Mesothelial cell of epicardium (in vitro differentiated cells): ENCODE results near the gene PDZD11. TPM values are rescaled to one million over a fixed set of nuclear protein-coding genes. Genes with fewer than 3 reads are reported as not detected.
"Not testable (repeated sequence)": the region's sequence is repeated elsewhere in the genome, so short reads cannot be mapped to it uniquely, and the experiment has no call there.

Experiments used
- DNase-seq, 2 experiments: peaks; one replicate each; pipeline ENCODE4 v3.0.0; 2021; ENCODE audit warnings: low spot score in 2 of 2; ENCODE audit not compliant: unreplicated experiment in 2 of 2
- H3K27ac Mint-ChIP-seq: 2 replicates; pipeline ENCODE4 v1.8.0; 2021; ENCODE audit warnings: mixed read lengths
- H3K27me3 Mint-ChIP-seq: 2 replicates; pipeline ENCODE4 v1.8.0; 2021; ENCODE audit warnings: low read depth, mixed read lengths
- H3K36me3 Mint-ChIP-seq: 2 replicates; pipeline ENCODE4 v1.8.0; 2021; ENCODE audit warnings: mixed read lengths
- H3K4me1 Mint-ChIP-seq: 2 replicates; pipeline ENCODE4 v1.8.0; 2021; ENCODE audit warnings: mixed read lengths
- H3K4me3 Mint-ChIP-seq: 2 replicates; pipeline ENCODE4 v1.8.0; 2021; ENCODE audit warnings: mild to moderate bottlenecking, moderate library complexity, mixed read lengths
- H3K9me3 Mint-ChIP-seq: 2 replicates; pipeline ENCODE4 v1.8.0; 2021; ENCODE audit warnings: mixed read lengths
- total RNA-seq: library from RNA; stranded (reverse); gene quantifications from 3 replicates; pipeline ENCODE4 v1.2.1, GENCODE V29; 2021
- TF ChIP-seq, protein P1 (sequence below): fragments of 200-600 bp; sonication (generic); IDR thresholded peaks from one replicate; pipeline ENCODE4 v1.5.0; 2021; ENCODE audit warnings: antibody characterized with exemption; ENCODE audit not compliant: unreplicated experiment

PDZD11 gene
- total RNA-seq, 1 donor from 2014 or later, result 32.1 TPM

- TF ChIP-seq, protein P1, sequence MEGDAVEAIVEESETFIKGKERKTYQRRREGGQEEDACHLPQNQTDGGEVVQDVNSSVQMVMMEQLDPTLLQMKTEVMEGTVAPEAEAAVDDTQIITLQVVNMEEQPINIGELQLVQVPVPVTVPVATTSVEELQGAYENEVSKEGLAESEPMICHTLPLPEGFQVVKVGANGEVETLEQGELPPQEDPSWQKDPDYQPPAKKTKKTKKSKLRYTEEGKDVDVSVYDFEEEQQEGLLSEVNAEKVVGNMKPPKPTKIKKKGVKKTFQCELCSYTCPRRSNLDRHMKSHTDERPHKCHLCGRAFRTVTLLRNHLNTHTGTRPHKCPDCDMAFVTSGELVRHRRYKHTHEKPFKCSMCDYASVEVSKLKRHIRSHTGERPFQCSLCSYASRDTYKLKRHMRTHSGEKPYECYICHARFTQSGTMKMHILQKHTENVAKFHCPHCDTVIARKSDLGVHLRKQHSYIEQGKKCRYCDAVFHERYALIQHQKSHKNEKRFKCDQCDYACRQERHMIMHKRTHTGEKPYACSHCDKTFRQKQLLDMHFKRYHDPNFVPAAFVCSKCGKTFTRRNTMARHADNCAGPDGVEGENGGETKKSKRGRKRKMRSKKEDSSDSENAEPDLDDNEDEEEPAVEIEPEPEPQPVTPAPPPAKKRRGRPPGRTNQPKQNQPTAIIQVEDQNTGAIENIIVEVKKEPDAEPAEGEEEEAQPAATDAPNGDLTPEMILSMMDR, result no peak
- Mint-ChIP-seq H3K4me1 (peaks cover 17% of the 10 kb centered on the region), H3K36me3 (no peaks in the 10 kb centered on the region), H3K27me3 (no peaks in the 10 kb centered on the region), H3K4me3 (no peak overlapping the region), H3K9me3 (peaks cover 11% of the 10 kb centered on the region), H3K27ac (no peak overlapping the region)
- DNase-seq, result no peak
These were observed 34.6 kb upstream of the PDZD11 start for GRCh38 chrX:70324326-70324725.

GRCh38 chrX:70323628-70324027, 33.9 kb upstream of the PDZD11 start:
- peaks cover 17% of the 10 kb centered on the region for H3K4me1 Mint-ChIP-seq
- not testable (repeated sequence) for H3K4me3 Mint-ChIP-seq, H3K27ac Mint-ChIP-seq, DNase-seq, H3K27me3 Mint-ChIP-seq, H3K36me3 Mint-ChIP-seq
- H3K9me3 Mint-ChIP-seq, result peaks cover 11% of the 10 kb centered on the region

- no peak overlapping the region for H3K27ac Mint-ChIP-seq
- H3K36me3 Mint-ChIP-seq, result no peaks in the 10 kb centered on the region
- no peak overlapping the region for H3K4me3 Mint-ChIP-seq
- no peak for DNase-seq
- no peaks in the 10 kb centered on the region for H3K27me3 Mint-ChIP-seq
- TF ChIP-seq, protein P1, result no peak
- H3K4me1 Mint-ChIP-seq, result peaks cover 17% of the 10 kb centered on the region
- peaks cover 10% of the 10 kb centered on the region for H3K9me3 Mint-ChIP-seq
These were observed 33.1 kb upstream of the PDZD11 start for GRCh38 chrX:70322784-70323183.

DNA sequence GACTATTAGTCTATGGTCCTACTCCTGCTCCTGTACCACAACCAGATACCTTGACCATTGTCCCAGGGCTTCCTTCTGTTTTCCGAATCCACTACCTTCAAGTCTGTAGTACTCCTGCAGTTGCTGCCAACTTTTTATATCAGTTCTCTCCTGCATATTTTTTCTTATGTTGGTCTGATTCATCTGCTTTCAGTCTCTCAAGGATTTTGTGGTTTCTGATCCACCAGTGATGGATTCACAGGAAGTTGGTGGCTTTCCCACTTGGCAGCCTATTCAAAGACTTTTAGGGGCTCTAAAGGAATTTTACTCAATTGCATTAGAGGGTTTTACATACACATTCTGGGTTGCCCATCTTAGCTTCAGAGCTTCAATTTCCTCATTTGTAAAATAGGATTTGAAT, 23.8 kb upstream of the PDZD11 start:
- peaks cover 37% of the 10 kb centered on the region for H3K9me3 Mint-ChIP-seq

DNA sequence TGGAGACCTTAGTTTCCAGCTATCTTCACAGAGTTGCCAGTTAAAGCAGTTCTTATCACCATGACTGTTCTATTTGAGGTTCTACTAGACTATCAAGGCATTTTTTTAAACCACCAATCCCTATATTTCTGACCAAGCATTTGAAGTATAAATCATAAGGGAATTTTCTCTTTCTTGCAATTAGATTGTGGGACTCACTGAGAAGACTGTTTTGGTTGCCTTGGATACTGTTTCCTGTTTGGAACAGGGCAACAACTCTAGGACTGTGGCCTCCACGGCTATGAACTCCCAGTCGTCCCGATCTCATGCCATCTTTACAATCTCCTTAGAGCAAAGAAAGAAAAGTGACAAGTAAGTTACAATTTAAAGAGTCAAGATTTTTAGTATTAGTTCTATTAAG, 12.0 kb upstream of the PDZD11 start:
- no peak overlapping the region for H3K27ac Mint-ChIP-seq
- H3K36me3 Mint-ChIP-seq, result peaks cover 9% of the 10 kb centered on the region
- TF ChIP-seq, protein P1, result no peak

More for the DNA sequence above, 23.8 kb upstream of the PDZD11 start:
- H3K4me3 Mint-ChIP-seq, result no peak overlapping the region
- no peak for DNase-seq
- H3K27me3 Mint-ChIP-seq, result no peaks in the 10 kb centered on the region
- H3K4me1 Mint-ChIP-seq, result no peaks in the 10 kb centered on the region
- TF ChIP-seq, protein P1, result no peak
- no peak overlapping the region for H3K27ac Mint-ChIP-seq
- peaks cover 13% of the 10 kb centered on the region for H3K36me3 Mint-ChIP-seq

DNA sequence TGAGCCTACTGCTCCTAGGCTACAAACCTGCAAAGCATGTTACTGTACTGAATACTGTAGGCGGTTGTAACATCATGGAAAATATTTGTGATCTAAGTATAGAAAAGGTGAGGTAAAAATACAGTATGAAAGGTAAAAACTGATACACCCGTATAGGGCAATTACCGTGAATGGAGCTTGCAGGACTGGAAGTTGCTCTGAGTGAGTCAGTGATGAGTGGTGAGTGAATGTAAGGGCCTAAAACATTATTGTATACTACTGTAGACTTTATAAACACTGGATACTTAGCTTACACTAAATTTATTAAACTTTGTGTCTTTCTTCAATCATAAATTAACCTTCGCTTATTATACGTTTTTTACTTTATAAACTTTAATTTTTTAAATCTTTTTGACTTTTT, 3.9 kb upstream of the PDZD11 start:
- no peaks in the 10 kb centered on the region for H3K36me3 Mint-ChIP-seq

More for the DNA sequence above, 12.0 kb upstream of the PDZD11 start:
- no peak for DNase-seq
- Mint-ChIP-seq H3K4me3 (no peak overlapping the region), H3K9me3 (peaks cover 19% of the 10 kb centered on the region), H3K27me3 (no peaks in the 10 kb centered on the region), H3K4me1 (no peaks in the 10 kb centered on the region)

More for the DNA sequence above, 3.9 kb upstream of the PDZD11 start:
- Mint-ChIP-seq H3K9me3 (no peaks in the 10 kb centered on the region), H3K4me1 (peaks cover 22% of the 10 kb centered on the region), H3K4me3 (no peak overlapping the region), H3K27ac (no peak overlapping the region), H3K27me3 (no peaks in the 10 kb centered on the region)
- DNase-seq, result no peak
- TF ChIP-seq, protein P1, result no peak
